ENCODE data around the gene GLYR1. TPM values are rescaled to one million over a fixed set of nuclear protein-coding genes. Genes with fewer than 3 reads are reported as not detected.

Gene GLYR1
- total RNA-seq, 4 donors from 2014 or later: 36.8 to 52.6 (median 51.3) TPM

GRCh38 chr16:4792951-4793513, 54.1 kb downstream of the GLYR1 start:
- 80 to 82% methylated on average over 13 of the region's 13 CpGs for WGBS, 2 donors
- intact Hi-C loops (cut with DNase I; ENCODE audit: low total_unique reads): no loop called here
- H3K4me3 ChIP-seq (ENCODE audit: low read depth, poor library complexity, severe bottlenecking): no peak overlapping the region
- no peak for DNase-seq (ENCODE audit: low spot score in 2 of 2)
- TF ChIP-seq, protein P1, sequence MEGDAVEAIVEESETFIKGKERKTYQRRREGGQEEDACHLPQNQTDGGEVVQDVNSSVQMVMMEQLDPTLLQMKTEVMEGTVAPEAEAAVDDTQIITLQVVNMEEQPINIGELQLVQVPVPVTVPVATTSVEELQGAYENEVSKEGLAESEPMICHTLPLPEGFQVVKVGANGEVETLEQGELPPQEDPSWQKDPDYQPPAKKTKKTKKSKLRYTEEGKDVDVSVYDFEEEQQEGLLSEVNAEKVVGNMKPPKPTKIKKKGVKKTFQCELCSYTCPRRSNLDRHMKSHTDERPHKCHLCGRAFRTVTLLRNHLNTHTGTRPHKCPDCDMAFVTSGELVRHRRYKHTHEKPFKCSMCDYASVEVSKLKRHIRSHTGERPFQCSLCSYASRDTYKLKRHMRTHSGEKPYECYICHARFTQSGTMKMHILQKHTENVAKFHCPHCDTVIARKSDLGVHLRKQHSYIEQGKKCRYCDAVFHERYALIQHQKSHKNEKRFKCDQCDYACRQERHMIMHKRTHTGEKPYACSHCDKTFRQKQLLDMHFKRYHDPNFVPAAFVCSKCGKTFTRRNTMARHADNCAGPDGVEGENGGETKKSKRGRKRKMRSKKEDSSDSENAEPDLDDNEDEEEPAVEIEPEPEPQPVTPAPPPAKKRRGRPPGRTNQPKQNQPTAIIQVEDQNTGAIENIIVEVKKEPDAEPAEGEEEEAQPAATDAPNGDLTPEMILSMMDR (IDR thresholded peaks at IDR 0.05): no peak
- no peak for TF ChIP-seq POLR2A (IDR thresholded peaks at IDR 0.05)

GRCh38 chr16:4790871-4791270, 56.2 kb downstream of the GLYR1 start:
- intact Hi-C loops (cut with DNase I; ENCODE audit: low total_unique reads): no loop called here

DNA sequence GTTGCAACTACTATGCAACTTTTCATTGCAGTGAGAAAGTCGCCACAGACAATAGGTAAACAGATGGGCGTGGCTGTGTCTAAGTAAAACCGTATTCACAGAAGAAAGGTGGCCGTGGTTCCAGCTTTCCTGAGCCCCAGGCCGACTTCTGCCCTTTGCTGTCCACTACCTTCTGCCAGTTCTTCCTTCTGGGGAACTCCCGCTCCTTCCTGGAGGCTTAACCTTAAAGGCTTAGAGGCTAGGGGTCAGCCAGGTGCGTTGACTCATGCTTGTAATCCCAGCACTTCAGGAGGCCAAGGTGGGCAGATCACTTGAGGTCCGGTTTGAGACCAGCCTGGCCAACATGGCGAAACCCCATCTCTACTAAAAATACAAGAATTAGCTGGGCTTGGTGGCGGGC, 56.8 kb downstream of the GLYR1 start:
- no peak for TF ChIP-seq POLR2A (IDR thresholded peaks at IDR 0.05)
- TF ChIP-seq, protein P1 (IDR thresholded peaks at IDR 0.05): no peak
- 83 to 84% methylated on average over 10 of the region's 10 CpGs for WGBS, 2 donors
- intact Hi-C loops (cut with DNase I; ENCODE audit: low total_unique reads): no loop called here

More at GRCh38 chr16:4790871-4791270, 56.2 kb downstream of the GLYR1 start:
- no peak for DNase-seq (ENCODE audit: low spot score in 2 of 2)
- 70 to 71% methylated on average over 10 of the region's 10 CpGs for WGBS, 2 donors
- no peak overlapping the region for H3K4me3 ChIP-seq (ENCODE audit: low read depth, poor library complexity, severe bottlenecking)
- no peak for TF ChIP-seq POLR2A (IDR thresholded peaks at IDR 0.05)
- TF ChIP-seq, protein P1 (IDR thresholded peaks at IDR 0.05): no peak

GRCh38 chr16:4788910-4789309, 58.2 kb downstream of the GLYR1 start:
- intact Hi-C loops (cut with DNase I; ENCODE audit: low total_unique reads): no loop called here
- TF ChIP-seq POLR2A (IDR thresholded peaks at IDR 0.05): no peak
- TF ChIP-seq, protein P1 (IDR thresholded peaks at IDR 0.05): no peak
- DNase-seq (ENCODE audit: low spot score in 2 of 2): no peak
- 92 to 93% methylated on average over 7 of the region's 7 CpGs for WGBS, 2 donors
- H3K4me3 ChIP-seq (ENCODE audit: low read depth, poor library complexity, severe bottlenecking): no peak overlapping the region

More for the DNA sequence above, 56.8 kb downstream of the GLYR1 start:
- H3K4me3 ChIP-seq (ENCODE audit: low read depth, poor library complexity, severe bottlenecking): no peak overlapping the region
- DNase-seq (ENCODE audit: low spot score in 2 of 2): no peak

- H3K4me3 ChIP-seq (ENCODE audit: low read depth, poor library complexity, severe bottlenecking): no peak overlapping the region
- TF ChIP-seq, protein P1 (IDR thresholded peaks at IDR 0.05): no peak
- no peak for TF ChIP-seq POLR2A (IDR thresholded peaks at IDR 0.05)
- intact Hi-C loops (cut with DNase I; ENCODE audit: low total_unique reads): no loop called here
- WGBS, 2 donors: 76% methylated on average over 9 of the region's 9 CpGs
- no peak for DNase-seq (ENCODE audit: low spot score in 2 of 2)
Observed at GRCh38 chr16:4788489-4788889, 58.6 kb downstream of the GLYR1 start.

All from lower leg skin (tissue), 4 donors.